Mesenchymal stem cell (in vitro differentiated cells and primary cell): Measurements from ENCODE around the gene HTT.

Experiments used
- DNase-seq: peaks from one replicate; pipeline ENCODE4 v3.0.0-alpha.2; 2013
- H2AFZ ChIP-seq: one replicate; pipeline ENCODE4 v1.6.1; 2013; ENCODE audit warnings: low read depth, mild to moderate bottlenecking, control low read depth, inconsistent platforms, low read length, moderate library complexity
- H2AK5ac ChIP-seq: 2 replicates; pipeline ENCODE4 v1.6.1; 2013; ENCODE audit warnings: low read length, moderate library complexity, mild to moderate bottlenecking, inconsistent platforms; ENCODE audit not compliant: severe bottlenecking
- H2BK120ac ChIP-seq: one replicate; pipeline ENCODE4 v1.6.1; 2013; ENCODE audit warnings: low read depth, mild to moderate bottlenecking, inconsistent platforms, low read length, moderate library complexity
- H2BK12ac ChIP-seq, 2 experiments: one replicate each; pipeline ENCODE4 v1.6.1; 2013; ENCODE audit warnings: inconsistent platforms in 2 of 2, low read length in 2 of 2, mild to moderate bottlenecking in 2 of 2, moderate library complexity in 2 of 2, control low read depth in 1 of 2
- H2BK15ac ChIP-seq: one replicate; pipeline ENCODE4 v1.6.1; 2013; ENCODE audit warnings: mild to moderate bottlenecking, low read depth, inconsistent platforms; ENCODE audit not compliant: poor library complexity, severe bottlenecking
- H2BK5ac ChIP-seq: 2 replicates; pipeline ENCODE4 v1.6.1; 2013; ENCODE audit warnings: low read depth, mild to moderate bottlenecking, low read length, control low read depth, inconsistent platforms; ENCODE audit not compliant: poor library complexity, severe bottlenecking
- H3K14ac ChIP-seq, 2 experiments: one replicate each; pipeline ENCODE4 v1.6.1; 2013; ENCODE audit warnings: inconsistent platforms in 2 of 2, low read length in 2 of 2, control low read depth in 1 of 2, mild to moderate bottlenecking in 1 of 2, moderate library complexity in 1 of 2
- H3K18ac ChIP-seq, 2 experiments: one replicate each; pipeline ENCODE4 v1.6.1; 2013; ENCODE audit warnings: inconsistent platforms in 2 of 2, low read length in 2 of 2, control low read depth in 1 of 2, low read depth in 1 of 2, mild to moderate bottlenecking in 1 of 2
- H3K23ac ChIP-seq, 2 experiments: one replicate each; pipeline ENCODE4 v1.6.1; 2013; ENCODE audit warnings: inconsistent platforms in 2 of 2, low read length in 2 of 2, mild to moderate bottlenecking in 2 of 2, moderate library complexity in 2 of 2, control low read depth in 1 of 2
- H3K27ac ChIP-seq: 2 replicates; pipeline ENCODE4 v1.5.1; 2013; ENCODE audit warnings: mild to moderate bottlenecking, moderate library complexity, low read length, control low read depth, inconsistent platforms; ENCODE audit not compliant: poor library complexity, severe bottlenecking
- H3K27me3 ChIP-seq, 2 experiments: 2 replicates each; pipeline versions ENCODE4 v1.6.1 to v1.7.0; 2013; ENCODE audit warnings: low read length in 2 of 2, mild to moderate bottlenecking in 2 of 2, moderate library complexity in 2 of 2, control low read depth in 1 of 2, inconsistent platforms in 1 of 2; ENCODE audit not compliant: control insufficient read depth in 1 of 2, insufficient read depth in 1 of 2
- H3K36me3 ChIP-seq, 2 experiments: 2 replicates each; pipeline versions ENCODE4 v1.6.1 to v1.7.0; 2013; ENCODE audit warnings: low read length in 2 of 2, control low read depth in 1 of 2, inconsistent platforms in 1 of 2, low read depth in 1 of 2, mild to moderate bottlenecking in 1 of 2; ENCODE audit not compliant: insufficient read depth in 2 of 2, control insufficient read depth in 1 of 2
- H3K4ac ChIP-seq, 2 experiments: one replicate each; pipeline ENCODE4 v1.6.1; 2013; ENCODE audit warnings: inconsistent platforms in 2 of 2, low read length in 2 of 2, mild to moderate bottlenecking in 2 of 2, moderate library complexity in 2 of 2, control low read depth in 1 of 2, low read depth in 1 of 2
- H3K4me1 ChIP-seq: 2 replicates; pipeline ENCODE4 v1.6.1; 2013; ENCODE audit warnings: low read depth, low read length, control low read depth; ENCODE audit not compliant: control insufficient read depth, insufficient read depth
- H3K4me2 ChIP-seq: 2 replicates; pipeline ENCODE4 v1.6.1; 2013; ENCODE audit warnings: low read length, mild to moderate bottlenecking, inconsistent platforms; ENCODE audit not compliant: poor library complexity, severe bottlenecking
- H3K4me3 ChIP-seq, 2 experiments: 2 replicates each; pipeline versions ENCODE4 v1.5.1 to v1.7.0; 2013; ENCODE audit warnings: low read length in 2 of 2, mild to moderate bottlenecking in 2 of 2, control low read depth in 1 of 2, low read depth in 1 of 2; ENCODE audit not compliant: insufficient read depth in 1 of 2
- H3K79me1 ChIP-seq: replicated peaks from 2 replicates; pipeline ENCODE4 v1.6.1; 2013; ENCODE audit warnings: mild to moderate bottlenecking, control low read depth, low read length, inconsistent platforms; ENCODE audit not compliant: poor library complexity, severe bottlenecking
- H3K9ac ChIP-seq: 2 replicates; pipeline ENCODE4 v1.7.0; 2013; ENCODE audit warnings: mild to moderate bottlenecking, low read length, moderate library complexity
- H3K9me3 ChIP-seq: 2 replicates; pipeline ENCODE4 v1.7.0; 2013; ENCODE audit warnings: mild to moderate bottlenecking, low read length; ENCODE audit not compliant: control insufficient read depth
- H4K8ac ChIP-seq: one replicate; pipeline ENCODE4 v1.6.1; 2013; ENCODE audit warnings: inconsistent platforms, mild to moderate bottlenecking, low read length, moderate library complexity
- H4K91ac ChIP-seq: one replicate; pipeline ENCODE4 v1.6.1; 2013; ENCODE audit warnings: mild to moderate bottlenecking, low read length, inconsistent platforms
- WGBS: methylation state at CpG from one replicate; pipeline ENCODE4 v1.1.7; 2013; ENCODE audit warnings: mixed read lengths; 5-methylcytosine and 5-hydroxymethylcytosine counted together

The HTT gene

DNA sequence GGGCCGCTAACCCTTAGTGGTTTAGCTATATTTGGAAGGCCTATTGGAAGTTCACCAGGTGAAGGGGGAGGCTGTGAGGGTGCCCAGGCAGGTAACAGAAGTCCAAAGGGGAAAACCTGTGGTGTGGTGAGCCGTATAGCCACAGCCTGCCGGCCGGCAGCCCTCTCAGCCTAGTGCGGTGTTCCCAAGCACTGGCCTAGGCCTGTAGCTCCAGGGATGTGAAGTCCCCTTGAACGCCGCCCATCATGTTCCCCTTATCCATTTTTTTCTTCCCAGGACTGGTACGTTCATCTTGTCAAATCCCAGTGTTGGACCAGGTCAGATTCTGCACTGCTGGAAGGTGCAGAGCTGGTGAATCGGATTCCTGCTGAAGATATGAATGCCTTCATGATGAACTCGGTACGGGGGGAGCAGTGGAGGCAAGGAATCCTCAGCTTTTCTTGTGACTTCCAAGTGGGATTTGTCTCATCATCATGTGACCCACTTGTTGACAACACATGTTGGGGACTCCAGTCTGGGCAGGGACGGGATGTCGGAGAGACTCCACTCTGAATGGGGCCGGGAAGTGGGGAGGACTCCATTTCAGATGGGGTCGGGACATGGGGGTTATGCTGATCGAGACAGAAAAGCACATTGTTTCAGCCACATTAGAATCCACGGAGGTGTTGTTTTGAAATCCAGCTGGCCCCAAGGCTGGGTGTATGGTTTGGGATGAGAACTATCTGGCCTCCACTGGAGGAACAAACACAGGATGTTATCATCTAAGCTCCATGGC, 135.3 kb downstream of the HTT start:
- 98% methylated on average over 17 of the region's 17 CpGs for WGBS
- no peak overlapping the region for H4K91ac ChIP-seq

DNA sequence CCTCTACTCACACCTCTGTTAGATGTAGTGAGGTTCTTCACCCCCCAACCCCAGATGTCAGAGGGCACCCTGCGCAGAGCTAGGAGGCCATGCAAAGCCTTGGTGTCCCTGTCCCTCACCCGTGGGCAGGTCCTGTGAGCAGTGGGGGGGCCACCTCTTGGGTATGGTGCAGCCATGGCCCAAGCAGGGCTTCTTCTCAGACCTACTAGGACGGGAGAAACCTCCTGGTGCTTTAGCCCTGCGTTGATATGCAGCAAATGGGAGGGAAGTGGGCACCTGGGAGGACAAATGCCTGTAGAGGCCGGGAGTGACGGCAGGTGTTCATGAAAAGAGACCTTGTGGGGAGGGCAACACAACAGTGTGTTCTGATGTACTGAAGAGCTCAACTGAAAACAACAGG, 136.0 kb downstream of the HTT start:
- H2BK5ac ChIP-seq, result no peak overlapping the region
- no peak for DNase-seq
- 99% methylated on average over 6 of the region's 6 CpGs for whole genome bisulfite sequencing

More for the DNA sequence above, 135.3 kb downstream of the HTT start:
- Histone ChIP-seq H2BK15ac (no peak overlapping the region), H3K4me2 (no peak overlapping the region), H3K9me3 (no peaks in the 10 kb centered on the region), H3K4me3 (no peak overlapping the region), H2AFZ (no peak overlapping the region), H3K79me1 (peaks cover 10% of the 10 kb centered on the region), H2BK120ac (no peak overlapping the region), H3K23ac (no peak overlapping the region), H3K14ac (no peak overlapping the region), H3K4me1 (no peaks in the 10 kb centered on the region), H4K8ac (no peak overlapping the region), H2BK12ac (no peak overlapping the region), H2AK5ac (no peak overlapping the region), H2BK5ac (no peak overlapping the region), H3K4ac (no peak overlapping the region), H3K18ac (no peak overlapping the region), H3K9ac (no peak overlapping the region), H3K27ac (no peak overlapping the region), H3K36me3 (peaks cover 59 to 83% of the 10 kb centered on the region in 2 experiments), H3K27me3 (no peaks in the 10 kb centered on the region)
- no peak for DNase-seq

DNA sequence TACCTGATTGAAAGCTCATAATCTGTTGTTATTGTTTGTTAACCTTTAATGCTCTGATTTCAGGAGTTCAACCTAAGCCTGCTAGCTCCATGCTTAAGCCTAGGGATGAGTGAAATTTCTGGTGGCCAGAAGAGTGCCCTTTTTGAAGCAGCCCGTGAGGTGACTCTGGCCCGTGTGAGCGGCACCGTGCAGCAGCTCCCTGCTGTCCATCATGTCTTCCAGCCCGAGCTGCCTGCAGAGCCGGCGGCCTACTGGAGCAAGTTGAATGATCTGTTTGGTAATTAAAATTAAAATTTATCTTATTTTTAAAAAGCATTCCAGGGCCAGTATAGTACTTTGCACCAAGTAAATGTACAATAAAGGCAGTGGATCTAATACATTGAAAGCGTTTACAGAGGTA, 137.4 kb downstream of the HTT start:
- peaks cover 7% of the 10 kb centered on the region for H3K79me1 ChIP-seq
- H3K36me3 ChIP-seq, result peaks cover 59 to 92% of the 10 kb centered on the region in 2 experiments
- no peak for DNase-seq
- H4K91ac ChIP-seq, result no peak overlapping the region
- no peak overlapping the region for H3K14ac ChIP-seq
- H2BK15ac ChIP-seq, result no peak overlapping the region
- no peak overlapping the region for H2AK5ac ChIP-seq
- WGBS, result 97% methylated on average over 5 of the region's 8 CpGs
- H3K27ac ChIP-seq, result no peak overlapping the region
- no peak overlapping the region for H2BK5ac ChIP-seq
- H3K4ac ChIP-seq, result no peak overlapping the region
- no peak overlapping the region for H3K23ac ChIP-seq
- no peak overlapping the region for H4K8ac ChIP-seq
- H3K9me3 ChIP-seq, result no peaks in the 10 kb centered on the region
- H3K9ac ChIP-seq, result no peak overlapping the region
- H3K18ac ChIP-seq, result no peak overlapping the region
- no peak overlapping the region for H3K4me3 ChIP-seq
- no peaks in the 10 kb centered on the region for H3K27me3 ChIP-seq
- no peak overlapping the region for H2BK12ac ChIP-seq
- H3K4me2 ChIP-seq, result no peak overlapping the region
- H2AFZ ChIP-seq, result no peak overlapping the region
- H3K4me1 ChIP-seq, result no peaks in the 10 kb centered on the region
- H2BK120ac ChIP-seq, result no peak overlapping the region

More for the DNA sequence above, 136.0 kb downstream of the HTT start:
- Histone ChIP-seq H2BK120ac (no peak overlapping the region), H3K18ac (no peak overlapping the region), H3K14ac (no peak overlapping the region), H3K4ac (no peak overlapping the region), H3K4me2 (no peak overlapping the region), H3K23ac (no peak overlapping the region), H3K4me3 (no peak overlapping the region), H2AK5ac (no peak overlapping the region), H3K27ac (no peak overlapping the region), H3K79me1 (peaks cover 10% of the 10 kb centered on the region), H3K9ac (no peak overlapping the region), H4K91ac (no peak overlapping the region), H4K8ac (no peak overlapping the region), H3K27me3 (no peaks in the 10 kb centered on the region), H3K36me3 (peaks cover 62 to 91% of the 10 kb centered on the region in 2 experiments), H3K4me1 (no peaks in the 10 kb centered on the region), H2AFZ (no peak overlapping the region), H2BK15ac (no peak overlapping the region), H3K9me3 (no peaks in the 10 kb centered on the region), H2BK12ac (no peak overlapping the region)

DNA sequence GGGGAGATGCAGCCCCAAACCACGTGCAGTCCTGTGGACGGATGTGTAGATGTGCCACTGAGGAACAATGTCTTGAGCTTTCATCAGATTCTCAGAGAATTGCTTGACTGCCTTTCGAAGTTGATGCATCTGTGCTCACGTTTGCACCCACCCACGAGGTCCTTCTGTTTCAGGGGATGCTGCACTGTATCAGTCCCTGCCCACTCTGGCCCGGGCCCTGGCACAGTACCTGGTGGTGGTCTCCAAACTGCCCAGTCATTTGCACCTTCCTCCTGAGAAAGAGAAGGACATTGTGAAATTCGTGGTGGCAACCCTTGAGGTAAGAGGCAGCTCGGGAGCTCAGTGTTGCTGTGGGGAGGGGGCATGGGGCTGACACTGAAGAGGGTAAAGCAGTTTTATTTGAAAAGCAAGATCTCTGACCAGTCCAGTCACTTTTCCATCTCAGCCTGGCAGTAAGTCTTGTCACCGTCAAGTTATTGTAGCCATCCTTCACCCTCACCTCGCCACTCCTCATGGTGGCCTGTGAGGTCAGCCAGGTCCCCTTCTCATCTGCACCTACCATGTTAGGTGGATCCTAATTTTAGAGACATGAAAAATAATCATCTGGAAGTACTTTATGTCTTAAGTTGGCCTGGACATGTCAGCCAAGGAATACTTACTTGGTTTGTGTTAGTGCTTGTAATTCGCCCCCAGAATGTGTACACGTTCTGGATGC, 138.1 kb downstream of the HTT start:
- Histone ChIP-seq H4K91ac (no peak overlapping the region), H3K4ac (no peak overlapping the region), H3K4me3 (no peak overlapping the region), H3K9ac (no peak overlapping the region), H3K27me3 (no peaks in the 10 kb centered on the region), H3K79me1 (peaks cover 7% of the 10 kb centered on the region), H2AFZ (no peak overlapping the region), H3K18ac (no peak overlapping the region), H3K23ac (no peak overlapping the region), H4K8ac (no peak overlapping the region), H3K27ac (no peak overlapping the region), H2BK12ac (no peak overlapping the region), H2AK5ac (no peak overlapping the region), H2BK15ac (no peak overlapping the region), H3K14ac (no peak overlapping the region), H2BK120ac (no peak overlapping the region), H3K4me2 (no peak overlapping the region), H3K36me3 (peaks cover 61 to 92% of the 10 kb centered on the region in 2 experiments), H2BK5ac (no peak overlapping the region), H3K4me1 (no peaks in the 10 kb centered on the region), H3K9me3 (no peaks in the 10 kb centered on the region)
- no peak for DNase-seq
- WGBS, result 93% methylated on average over 11 of the region's 12 CpGs
